ENCODE measurements around the gene WNT7B. TPM values are rescaled to one million over a fixed set of nuclear protein-coding genes. Genes with fewer than 3 reads are reported as not detected.

The WNT7B gene
- total RNA-seq, 1 donor from 2014 or later, result 14.5 TPM

DNA sequence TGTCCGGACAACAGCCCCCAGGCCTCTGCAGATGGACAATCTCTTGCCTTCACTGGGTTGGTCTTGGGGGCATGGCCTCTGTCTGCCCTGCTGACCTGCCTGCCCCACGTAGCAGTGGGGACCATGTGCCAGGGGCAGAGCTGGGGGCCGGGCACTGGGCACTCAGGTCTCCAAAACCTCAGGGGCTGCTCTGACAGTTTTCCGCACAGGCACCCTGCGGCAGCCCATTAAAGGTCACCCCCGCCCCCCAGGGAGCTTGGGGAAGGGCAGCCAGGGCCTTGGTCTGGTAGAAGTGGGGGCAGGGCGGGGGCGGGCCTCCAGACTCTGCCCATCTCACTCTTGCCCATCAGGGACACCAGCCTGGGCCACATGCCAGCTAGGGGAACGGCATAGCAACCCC lies 49.9 kb downstream of the WNT7B start:
- no peak for DNase-seq (ENCODE audit: low read depth)

DNA sequence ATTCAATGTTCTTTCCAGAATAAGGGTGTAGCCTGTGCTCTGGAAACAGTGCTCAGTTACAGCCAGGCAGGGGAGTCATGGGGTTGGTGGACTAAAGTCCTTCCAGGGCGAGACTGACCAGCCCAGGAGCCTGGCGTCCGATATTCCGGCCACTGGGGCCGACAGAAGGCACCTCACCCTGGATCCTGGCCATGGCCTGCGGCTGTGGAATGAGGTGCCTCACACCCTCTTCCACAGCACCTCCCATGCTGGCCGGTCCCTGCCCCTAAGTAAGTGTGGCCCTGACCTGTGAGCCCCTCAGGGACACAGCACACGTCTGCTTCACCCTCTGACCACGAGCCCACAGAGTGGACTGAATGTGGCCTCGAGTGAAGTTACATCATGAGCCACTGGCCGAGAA lies 50.5 kb downstream of the WNT7B start:
- DNase-seq (ENCODE audit: low read depth), result no peak

DNA sequence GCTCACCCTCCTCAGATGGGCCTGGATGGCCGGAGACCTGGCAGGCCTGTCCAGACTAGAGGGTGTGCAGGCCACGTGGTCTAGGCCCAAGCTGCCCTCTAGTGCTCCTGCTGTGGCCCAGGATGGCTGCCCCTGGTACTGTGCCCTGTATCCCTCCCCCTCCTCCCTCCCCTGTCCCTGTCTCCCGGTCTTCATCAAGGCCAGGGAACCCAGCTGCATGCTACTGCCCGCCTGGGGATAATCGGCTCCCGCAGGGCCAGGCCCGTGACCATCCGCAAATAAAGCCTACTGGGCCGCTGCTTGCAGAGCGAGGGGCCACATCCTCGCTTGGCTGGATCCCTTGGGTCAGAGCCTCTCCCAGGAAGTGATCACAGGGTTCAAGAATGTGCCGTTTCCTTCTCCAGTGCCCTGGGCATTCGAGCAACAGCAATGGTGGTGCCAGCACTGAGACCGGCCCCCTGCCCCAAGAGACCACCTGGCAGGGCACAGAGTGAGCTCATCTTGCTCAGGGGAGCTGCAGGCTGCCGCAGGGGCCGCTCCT lies 51.1 kb downstream of the WNT7B start:
- peak; percentile 46 for DNase-seq (ENCODE audit: low read depth)

DNA sequence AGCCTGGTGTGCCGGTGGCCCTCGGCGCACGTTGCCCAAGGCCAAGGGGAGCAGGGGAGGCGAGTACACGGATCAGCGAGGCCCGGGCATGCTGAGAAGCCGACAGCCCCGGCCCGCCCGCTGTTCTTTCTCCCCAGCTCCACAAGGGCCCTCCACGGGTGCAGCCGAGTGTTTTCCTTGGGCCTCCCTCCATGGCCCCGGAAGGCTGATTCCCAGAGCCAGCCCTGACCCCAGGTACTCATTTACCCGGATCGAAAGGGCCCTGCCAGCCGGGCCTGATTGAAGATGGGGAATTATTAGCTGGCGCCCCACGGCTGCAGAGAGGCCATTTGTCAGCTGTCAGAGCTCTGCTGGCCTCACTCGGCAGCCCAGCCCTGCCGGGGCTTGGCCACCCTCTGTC lies 53.1 kb downstream of the WNT7B start:
- DNase-seq (ENCODE audit: low read depth), result peak; percentile 76

DNA sequence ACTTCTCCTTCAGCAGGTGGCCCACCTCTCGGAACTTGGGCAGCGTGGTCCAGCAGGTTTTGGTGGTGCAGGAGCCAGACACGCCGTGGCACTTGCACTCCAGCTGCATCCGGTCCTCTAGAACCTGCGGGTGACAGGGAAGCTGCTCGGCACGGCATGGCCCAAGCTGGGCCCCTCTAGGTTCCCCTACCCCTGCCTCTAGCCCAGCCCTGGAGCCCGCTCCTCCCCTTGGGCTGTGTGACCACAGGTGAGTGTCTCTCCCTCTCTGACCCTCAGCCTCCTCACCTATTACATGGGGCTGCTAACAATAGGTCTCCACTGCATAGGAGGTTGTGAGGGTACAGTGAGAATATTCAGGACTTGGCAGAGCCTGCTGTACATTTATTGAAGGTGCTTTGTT lies 53.8 kb downstream of the WNT7B start:
- no peak for DNase-seq (ENCODE audit: low read depth)

DNA sequence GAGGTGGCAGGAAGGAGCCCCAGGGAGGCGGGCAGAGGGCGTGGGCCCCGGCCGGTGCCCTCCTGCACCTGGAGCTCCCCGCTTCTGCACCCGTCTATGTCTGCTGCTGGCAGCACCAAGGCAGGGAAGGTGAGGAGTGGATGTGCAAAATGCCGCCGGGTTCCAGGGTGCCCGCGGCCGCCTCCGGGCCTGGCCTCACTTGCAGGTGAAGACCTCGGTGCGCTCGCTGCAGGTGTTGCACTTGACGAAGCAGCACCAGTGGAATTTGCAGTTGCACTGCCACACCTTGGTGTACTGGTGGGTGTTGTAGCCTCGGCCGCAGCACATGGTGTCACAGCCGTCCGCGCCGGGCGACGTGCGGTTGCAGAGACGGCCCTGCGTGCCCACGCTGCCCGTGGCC lies 54.3 kb downstream of the WNT7B start:
- DNase-seq (ENCODE audit: low read depth), result no peak

DNA sequence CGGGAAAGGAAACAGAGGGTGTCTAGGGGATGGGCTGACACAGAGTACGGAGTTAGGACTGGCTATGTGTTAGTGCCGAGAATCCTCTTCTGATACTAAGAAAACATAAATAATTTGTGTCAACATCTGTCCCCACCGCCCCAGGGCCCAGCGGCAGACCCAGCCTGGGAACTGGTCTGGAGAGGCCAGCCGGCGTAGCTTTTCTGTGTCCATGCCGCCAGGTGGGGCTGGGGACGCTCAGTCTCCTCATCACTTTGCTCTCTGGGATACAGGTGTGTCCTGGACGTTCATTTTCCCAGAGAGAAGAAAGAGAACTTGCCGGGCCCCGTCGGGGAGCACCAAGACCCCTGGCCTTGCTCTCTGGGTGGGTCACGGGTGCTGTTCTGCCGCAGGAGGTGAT lies 54.7 kb downstream of the WNT7B start:
- no peak for DNase-seq (ENCODE audit: low read depth)

DNA sequence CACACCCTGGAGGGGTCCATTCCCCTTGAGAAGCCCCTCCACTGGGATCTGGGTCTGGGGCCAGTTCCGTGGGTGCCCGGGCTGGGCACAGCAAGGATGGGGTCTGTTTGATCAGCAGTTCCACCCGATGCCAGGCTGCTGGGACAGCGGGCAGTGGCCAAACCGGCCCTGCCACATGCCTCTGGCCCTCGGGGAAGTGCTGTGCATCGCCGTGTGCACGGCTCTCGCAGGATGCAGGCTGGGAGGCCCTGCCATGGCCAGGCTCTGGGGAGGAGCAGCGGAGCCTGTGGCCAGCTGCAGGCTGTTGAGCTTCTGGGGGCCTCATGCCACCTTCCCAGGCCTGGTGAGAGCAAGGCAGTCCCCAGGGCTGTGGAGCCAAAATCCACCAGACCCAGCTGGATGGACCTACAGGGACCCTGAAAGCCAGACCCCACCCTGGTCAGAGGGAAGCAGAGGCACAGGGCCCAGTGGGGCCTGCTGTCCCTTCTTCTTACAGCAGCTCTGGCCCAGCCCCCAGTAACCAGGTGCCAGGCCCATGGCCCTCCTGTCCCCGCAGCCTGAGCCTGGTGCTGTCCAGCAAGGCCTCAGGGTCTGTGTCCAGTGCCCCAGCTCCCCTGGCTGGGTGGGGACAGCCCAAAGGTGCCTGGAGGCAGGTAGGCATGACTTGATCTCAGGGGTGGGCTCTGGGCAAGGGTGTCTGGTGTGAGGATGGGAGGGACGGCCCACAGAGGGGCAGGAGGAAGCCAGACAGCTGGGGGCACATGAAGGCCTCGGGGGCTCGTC lies 57.3 kb downstream of the WNT7B start:
- no peak for DNase-seq (ENCODE audit: low read depth)

DNA sequence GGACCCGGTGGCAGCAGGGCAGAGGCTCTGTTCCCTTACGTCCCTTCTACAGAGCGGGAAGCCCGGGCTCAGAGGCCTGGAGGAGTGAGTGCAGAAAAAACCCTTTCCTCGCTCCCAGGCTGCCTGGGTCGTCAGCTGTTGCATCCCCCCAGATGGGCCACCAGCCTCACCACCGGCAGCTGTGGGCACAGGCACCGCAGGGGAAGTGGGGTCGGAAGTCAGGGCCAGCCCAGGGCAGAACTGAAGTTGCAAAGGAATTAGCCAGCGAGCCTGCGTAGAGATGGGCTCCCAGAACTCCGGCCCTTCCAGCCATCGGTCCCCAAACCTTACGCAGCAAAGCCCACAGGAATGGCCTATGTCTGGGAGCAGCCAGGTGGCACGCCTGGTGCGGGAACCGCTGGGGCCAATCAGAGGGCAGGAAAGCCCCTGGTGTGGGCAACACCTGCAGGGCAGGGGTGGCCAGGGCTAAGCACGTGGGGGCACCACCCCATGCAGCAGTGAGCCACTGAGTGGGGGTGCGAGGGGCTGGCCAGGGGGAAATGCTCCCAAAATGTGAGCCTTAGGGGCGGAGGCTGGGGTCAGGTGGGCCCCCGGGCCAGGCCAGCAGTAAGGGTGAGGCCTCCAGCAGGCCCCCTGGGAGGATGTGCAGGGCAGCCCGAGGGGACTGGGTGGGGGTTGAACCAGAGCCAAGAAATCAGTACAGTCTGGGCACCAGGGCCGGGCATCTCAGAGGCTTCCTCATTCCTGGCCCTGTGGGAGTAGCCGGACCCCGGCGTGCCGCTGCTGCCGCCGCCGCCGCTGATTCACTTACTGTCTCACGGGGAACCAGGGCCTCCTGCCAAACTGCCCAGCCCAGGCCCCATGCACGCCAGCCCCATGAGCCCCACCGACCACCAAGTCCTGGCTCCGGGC lies 58.2 kb downstream of the WNT7B start:
- peak; percentile 30 for DNase-seq (ENCODE audit: low read depth)

DNA sequence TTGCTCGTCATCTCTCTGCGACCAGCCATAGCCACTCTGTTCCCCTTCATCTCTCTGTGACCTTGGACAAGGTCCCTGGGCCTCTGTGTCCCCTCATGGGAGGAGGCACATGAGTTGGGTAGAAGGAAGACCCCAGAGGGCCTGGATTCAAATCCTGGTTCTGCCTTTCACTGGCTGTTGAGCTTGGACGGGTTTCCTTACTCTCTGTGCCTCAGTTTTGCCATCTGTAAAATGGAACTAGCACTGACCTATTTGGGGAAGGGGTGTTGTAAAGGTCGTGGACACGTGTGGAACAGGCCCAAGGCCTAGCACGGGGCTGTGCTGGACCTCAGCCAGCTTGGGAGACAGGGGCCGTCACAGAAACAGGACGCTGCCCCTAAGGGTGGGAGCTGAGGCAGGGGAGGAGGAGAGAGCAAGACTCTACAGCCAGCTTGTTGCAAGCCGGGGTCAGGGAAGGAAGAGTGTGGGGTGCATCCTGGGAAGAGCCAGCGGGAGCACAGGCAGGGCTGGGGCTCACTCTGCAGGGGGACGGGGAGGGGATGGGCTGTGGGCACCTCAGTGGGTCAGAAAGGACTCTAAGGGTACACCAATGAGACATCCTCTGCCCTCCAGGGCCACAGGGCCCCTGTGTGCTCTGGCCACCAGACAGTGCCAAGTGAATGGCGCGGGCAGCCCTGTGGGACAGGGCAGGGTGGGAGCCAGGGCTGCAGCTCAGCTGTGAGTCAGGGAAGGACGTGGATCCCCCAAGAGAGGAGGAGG lies 59.1 kb downstream of the WNT7B start:
- DNase-seq (ENCODE audit: low read depth), result no peak

DNA sequence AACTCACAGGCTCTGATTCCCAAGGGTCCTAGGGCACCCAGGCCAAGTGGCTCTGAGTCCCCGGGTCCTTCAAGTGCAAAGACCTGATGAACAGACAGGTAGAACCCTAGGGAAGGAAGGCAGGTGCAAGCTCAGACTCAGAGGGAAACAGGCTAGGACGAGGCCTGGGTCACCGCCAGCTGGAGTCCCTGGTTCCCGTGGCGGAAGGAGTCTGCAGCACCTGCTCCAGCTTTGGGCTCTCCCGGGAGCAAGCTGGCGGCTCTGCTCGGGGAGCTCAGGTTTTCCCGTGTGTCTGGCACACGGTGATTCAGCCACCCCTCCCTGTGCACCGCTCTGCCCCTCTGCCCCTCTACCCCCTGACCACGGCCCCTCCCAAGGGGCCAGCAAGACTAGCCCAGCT lies 59.8 kb downstream of the WNT7B start:
- no peak for DNase-seq (ENCODE audit: low read depth)

DNA sequence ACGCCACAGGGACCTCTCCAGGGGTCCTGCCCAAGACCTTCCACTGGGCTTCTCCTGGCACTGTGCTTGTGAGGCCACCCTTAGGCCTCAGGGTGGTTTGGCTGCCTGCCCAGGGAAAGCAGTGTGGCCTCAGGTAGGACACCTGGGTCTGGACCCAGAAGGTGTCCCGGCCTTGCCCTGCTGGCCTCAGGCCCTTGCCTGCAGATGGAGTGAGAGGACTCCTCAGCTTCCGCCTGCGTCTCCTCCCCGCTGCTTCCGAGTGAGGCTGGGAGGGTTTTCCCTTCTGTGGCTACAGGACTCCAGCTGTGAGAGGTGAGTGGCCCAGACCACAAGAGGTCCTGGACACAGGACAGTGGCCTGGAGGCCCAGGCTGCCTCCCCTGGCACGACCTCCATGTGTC lies 60.4 kb downstream of the WNT7B start:
- no peak for DNase-seq (ENCODE audit: low read depth)

DNA sequence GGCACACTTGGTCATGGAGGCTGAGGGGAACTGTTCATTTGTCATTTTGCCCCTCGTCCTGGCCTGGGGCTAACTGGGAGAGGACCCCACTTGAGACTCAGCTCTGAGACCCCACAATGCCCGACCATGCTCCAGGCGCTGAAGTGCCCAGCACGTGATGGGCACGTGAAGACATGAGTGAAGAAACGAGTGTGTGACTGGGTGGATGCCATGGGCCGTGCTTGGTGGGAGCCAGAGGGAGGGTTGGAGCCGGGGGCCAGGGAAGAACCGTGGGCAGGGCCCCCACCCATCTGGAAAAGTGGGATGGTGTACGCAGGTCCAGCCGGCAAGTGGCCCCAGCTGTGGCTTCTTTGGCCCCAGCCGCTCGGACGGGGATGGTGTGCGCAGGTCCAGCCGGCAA lies 61.1 kb downstream of the WNT7B start:
- no peak for DNase-seq (ENCODE audit: low read depth)

DNA sequence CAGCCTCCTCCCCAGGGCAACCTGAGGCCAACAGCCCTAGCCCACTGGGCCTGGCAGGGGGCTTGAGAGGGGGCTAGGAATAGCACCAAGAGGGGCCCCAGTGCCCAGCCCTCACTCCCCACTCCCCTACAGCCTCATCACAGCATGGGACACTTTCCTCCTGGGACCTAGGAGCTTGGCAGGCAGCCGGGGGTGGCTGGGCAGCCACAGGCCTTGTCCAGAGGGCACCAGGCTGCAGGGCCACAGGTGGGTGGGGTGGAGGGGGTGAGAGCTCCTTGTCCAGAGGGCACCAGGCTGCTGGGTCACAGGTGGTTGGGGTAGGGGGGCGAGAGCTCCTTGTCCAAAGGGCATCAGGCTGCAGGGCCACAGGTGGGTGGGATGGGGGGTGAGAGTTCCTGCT lies 61.8 kb downstream of the WNT7B start:
- no peak for DNase-seq (ENCODE audit: low read depth)

DNA sequence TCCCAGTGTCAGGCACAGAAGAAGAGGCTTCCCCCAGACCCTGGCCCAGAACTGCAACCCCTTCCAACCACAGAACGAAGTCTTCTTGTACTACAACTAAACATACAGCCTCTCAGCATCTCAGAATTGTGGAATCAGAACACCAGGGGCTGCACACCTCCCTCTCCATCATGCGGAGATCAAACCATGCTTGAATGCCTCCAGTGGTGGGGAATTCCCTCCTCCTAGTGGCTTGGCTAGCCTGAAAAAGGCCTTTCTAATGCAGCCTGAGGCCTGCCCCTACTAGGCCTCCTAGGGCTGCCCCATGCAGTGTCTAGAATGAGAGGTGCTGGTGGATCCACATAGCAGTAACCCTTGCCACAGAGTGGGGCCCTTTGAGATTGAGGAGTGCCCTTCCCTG lies 62.7 kb downstream of the WNT7B start:
- no peak for DNase-seq (ENCODE audit: low read depth)

DNA sequence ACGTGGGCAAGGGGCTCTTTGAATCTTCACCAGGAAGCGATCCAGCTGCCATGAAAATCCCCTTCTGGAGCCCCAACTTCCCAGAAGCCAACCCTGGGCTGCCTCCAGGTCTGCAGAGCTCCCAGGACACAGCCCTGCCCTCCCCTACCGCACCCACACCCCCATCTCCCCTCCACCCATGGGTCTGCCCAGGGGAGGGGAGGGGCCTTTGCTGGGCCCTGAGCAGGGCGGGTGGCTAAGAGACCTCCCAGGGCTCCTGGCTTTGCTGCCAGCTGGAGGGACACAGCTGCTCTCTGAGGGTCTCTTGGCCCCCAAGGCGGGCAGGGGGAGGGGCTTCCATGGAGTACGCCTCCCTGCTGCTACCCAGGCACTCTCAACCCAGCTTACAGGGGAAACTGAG lies 64.1 kb downstream of the WNT7B start:
- DNase-seq (ENCODE audit: low read depth), result no peak

DNA sequence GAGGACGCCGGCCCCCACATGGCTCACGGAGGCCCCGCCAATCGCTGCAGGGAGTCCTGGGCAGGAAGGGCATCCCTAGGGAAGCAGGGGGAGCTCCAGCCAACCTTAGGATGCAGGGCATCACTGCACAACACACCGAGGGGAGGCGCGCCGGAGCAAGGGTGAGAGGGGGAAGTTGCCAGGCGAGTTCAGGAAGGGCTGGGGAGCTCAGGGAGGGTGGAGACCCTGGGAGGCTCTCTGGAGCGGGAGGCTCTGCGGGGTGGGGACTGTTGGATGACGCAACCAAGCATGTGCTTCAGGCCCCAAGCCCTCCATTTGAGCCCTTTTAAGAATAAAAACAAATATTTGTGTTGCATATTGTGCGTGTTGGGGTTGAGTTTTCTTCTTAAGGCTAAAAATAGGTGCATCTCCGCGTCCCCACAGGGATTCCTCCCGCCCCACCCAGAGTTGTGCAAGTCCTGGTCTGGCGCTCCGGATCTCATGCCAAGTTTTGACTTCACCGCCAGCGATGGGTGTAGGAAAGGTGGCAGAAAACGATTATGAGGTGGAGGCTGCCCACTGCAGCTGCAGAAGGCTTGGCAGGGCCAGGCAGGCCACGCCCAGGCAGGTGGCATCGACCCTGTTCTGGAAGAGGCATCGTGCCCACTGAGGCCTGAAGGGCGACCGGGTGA lies 65.2 kb downstream of the WNT7B start:
- DNase-seq (ENCODE audit: low read depth), result peak; percentile 45

DNA sequence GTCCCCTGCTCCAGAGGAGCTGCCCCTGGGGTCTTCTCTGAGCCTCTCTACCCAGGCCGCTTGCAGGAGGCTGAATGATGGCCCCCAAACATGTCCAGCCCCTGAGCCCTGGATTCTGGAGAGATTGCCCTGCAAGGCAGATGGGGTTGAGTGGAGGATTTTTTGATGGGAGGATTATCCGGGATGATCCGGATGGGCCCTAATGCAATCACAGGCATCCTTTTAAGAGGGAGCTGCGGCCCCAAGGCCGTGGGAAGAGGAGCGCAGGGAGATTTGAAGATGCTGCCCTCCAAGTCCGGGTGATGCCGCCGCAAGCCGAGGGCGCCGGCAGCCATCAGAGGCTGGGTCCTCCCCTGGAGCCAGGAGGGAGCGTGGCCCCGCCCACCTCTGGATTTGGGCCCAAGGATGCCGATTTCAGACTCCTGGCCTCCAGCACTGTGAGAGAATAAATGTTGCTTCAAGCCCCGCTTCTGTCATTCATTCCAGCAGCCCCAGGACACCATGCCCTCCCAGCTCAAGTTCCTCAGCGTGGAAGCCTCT lies 66.0 kb downstream of the WNT7B start:
- DNase-seq (ENCODE audit: low read depth), result no peak

DNA sequence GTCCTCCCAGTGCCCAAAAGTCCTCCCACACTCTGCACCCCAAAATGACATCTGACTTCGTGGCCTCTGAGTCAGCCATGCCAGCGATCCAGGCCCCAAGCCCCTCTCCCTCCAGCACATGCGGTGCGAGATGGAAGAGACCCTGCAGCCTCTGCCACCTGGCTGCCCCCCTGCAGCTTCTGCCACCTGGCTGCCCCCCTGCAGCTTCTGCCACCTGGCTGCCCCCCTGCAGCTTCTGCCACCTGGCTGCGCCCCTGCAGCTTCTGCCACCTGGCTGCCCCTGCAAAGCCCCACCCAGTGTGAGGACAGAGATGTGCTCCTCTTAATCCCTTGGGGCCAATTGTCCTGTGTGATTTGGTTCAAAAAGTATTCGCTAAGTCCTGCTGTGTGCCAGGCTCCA lies 68.0 kb downstream of the WNT7B start:
- no peak for DNase-seq (ENCODE audit: low read depth)

DNA sequence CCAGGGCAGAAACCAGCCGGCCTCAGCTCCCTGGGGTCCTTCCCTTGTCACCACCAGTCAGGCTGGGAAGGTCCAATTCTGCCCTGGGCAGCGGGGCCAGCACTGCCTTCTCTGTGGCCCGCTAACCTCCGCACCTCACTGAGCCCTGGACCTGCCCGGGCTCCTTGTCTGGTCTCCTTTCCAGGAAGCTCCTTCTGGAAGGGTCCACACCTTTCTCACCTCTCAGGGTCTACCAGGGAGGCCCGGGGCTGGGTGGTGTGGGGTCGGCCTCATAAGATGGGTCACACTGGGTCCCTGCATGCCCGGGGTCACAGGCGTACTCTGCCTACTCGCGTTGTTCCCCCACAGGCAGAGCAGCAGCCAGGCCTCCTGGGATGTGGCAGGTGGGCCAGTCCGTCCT lies 69.0 kb downstream of the WNT7B start:
- no peak for DNase-seq (ENCODE audit: low read depth)

DNA sequence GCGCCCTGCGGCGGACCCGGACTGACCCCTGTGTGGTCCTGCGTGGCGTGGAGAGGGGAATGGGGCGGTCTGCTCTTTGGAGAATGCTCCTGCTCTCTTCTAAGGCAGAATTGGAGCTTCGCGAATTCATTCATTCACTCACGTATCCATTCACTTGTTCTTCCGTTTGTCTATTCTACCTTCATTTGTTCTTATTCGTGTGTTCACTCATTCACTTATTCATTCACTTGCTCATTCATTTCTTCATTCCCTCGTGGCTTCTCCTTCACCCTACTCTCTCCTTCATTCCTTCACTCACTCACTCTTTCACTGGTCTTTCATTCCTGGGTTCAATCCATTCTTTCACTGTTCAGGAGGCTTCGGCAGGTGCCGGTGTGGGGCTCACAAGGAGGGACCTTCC lies 69.6 kb downstream of the WNT7B start:
- DNase-seq (ENCODE audit: low read depth), result no peak
